Suprapubic skin (tissue), 3 donors: ENCODE measurements around the gene CA12.

Experiments
- POLR2AphosphoS5 ChIP-seq, 3 donors: sonication (generic); formaldehyde crosslinking; IDR thresholded peaks; one replicate each; pipeline ENCODE4 v1.6.1; 2017; ENCODE audit warnings: antibody characterized with exemption in 3 of 3
- TF ChIP-seq, protein P1 (sequence below), 2 donors: fragments of 200-600 bp in 1 of 2; fragments of 450-650 bp in 1 of 2; sonication (generic) in 1 of 2; IDR thresholded peaks; one replicate each; pipeline ENCODE4 v1.5.1; 2016 to 2019; ENCODE audit warnings: antibody characterized with exemption in 2 of 2, mild to moderate bottlenecking in 1 of 2, moderate library complexity in 1 of 2

DNA sequence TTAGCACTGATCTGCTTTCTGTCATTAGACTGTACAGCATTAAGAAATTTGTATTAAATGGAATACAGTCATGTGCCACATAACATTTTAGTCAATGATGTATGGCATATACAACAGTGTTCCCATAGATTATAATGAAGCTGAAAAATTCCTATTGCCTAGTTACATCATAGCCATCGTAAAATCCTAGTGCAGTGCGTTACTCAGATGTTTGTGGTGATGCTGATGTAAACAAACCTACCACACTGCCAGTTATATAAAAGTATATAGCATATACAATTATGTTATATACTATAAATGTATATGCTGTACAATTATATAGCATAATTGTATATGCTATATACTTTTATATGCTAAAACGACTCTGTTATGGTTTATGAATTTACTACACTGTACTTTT lies 62.6 kb downstream of the CA12 start:
- TF ChIP-seq, protein P1, sequence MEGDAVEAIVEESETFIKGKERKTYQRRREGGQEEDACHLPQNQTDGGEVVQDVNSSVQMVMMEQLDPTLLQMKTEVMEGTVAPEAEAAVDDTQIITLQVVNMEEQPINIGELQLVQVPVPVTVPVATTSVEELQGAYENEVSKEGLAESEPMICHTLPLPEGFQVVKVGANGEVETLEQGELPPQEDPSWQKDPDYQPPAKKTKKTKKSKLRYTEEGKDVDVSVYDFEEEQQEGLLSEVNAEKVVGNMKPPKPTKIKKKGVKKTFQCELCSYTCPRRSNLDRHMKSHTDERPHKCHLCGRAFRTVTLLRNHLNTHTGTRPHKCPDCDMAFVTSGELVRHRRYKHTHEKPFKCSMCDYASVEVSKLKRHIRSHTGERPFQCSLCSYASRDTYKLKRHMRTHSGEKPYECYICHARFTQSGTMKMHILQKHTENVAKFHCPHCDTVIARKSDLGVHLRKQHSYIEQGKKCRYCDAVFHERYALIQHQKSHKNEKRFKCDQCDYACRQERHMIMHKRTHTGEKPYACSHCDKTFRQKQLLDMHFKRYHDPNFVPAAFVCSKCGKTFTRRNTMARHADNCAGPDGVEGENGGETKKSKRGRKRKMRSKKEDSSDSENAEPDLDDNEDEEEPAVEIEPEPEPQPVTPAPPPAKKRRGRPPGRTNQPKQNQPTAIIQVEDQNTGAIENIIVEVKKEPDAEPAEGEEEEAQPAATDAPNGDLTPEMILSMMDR (IDR thresholded peaks at IDR 0.05), result no peak
- no peak for TF ChIP-seq POLR2AphosphoS5 (IDR thresholded peaks at IDR 0.05)
